GM12878 (cell line): ENCODE measurements around the gene BORCS6. TPM values are rescaled to one million over a fixed set of nuclear protein-coding genes. Genes with fewer than 3 reads are reported as not detected.
A peak's percentile ranks its signal among the peaks of the same experiment; 100 is the strongest.

Experiments
- ATAC-seq: fragments of 200-7000 bp; cut with Tn5 transposase; 3 replicates; pipeline ENCODE4 v1.9.1; 2020; ENCODE audit warnings: mild to moderate bottlenecking, moderate library complexity
- BruUV-seq: library from RNA; stranded (reverse); fragments of 400-500 nt; replicated peaks from 2 replicates; lab custom pipeline; 2021; lab: Mats Ljungman, UMichigan
- CTCF ChIA-PET: fragments of 300-600 bp; sonication (Branson Sonifier 250); formaldehyde crosslinking; extraction: SDS; loops from one replicate; lab custom pipeline; 2021; ENCODE audit warnings: inconsistent platforms; lab: Yijun Ruan, JAX
- POLR2A ChIA-PET: fragments of 350-600 bp; formaldehyde crosslinking; extraction: SDS; loops from one replicate; lab custom pipeline; 2021; ENCODE audit warnings: inconsistent platforms; lab: Charles Lee
- RAD21 ChIA-PET: fragments of 300-600 bp; sonication (Branson Sonifier 250); formaldehyde crosslinking; loops from one replicate; lab custom pipeline; 2023; ENCODE audit warnings: antibody characterized with exemption; ENCODE audit not compliant: unreplicated experiment; lab: Charles Lee
- SMC1A ChIA-PET: fragments of 300-600 bp; sonication (Branson Sonifier 250); formaldehyde crosslinking; loops from one replicate; lab custom pipeline; 2023; ENCODE audit not compliant: unreplicated experiment, uncharacterized antibody; lab: Charles Lee
- DNase-seq: peaks from one replicate; pipeline ENCODE4 v3.0.0-alpha.2; 2011; ENCODE audit warnings: low read depth, low spot score
- FAIRE-seq: peaks from 3 replicates; lab custom pipeline; 2011; peaks lifted over from hg19 to GRCh38; lab: Jason Lieb, UNC
- H2AFZ ChIP-seq: 2 replicates; pipeline ENCODE4 v1.6.0; 2011; ENCODE audit warnings: low read depth, low read length, control low read depth; ENCODE audit not compliant: control insufficient read depth
- H3K27ac ChIP-seq: 2 replicates; pipeline ENCODE4 v1.5.1; 2011; ENCODE audit warnings: control low read depth; ENCODE audit not compliant: control insufficient read depth, insufficient read depth
- H3K27me3 ChIP-seq, 2 experiments: replicated peaks in 1 of 2; 2 replicates each; pipeline versions ENCODE4 v1.6.0 to v1.6.1; 2011; ENCODE audit warnings: low read length in 1 of 2; ENCODE audit not compliant: control insufficient read depth in 2 of 2, insufficient read depth in 2 of 2
- H3K36me3 ChIP-seq, 2 experiments: 2 replicates each; pipeline ENCODE4 v1.5.1; 2011; ENCODE audit warnings: low read length in 1 of 2; ENCODE audit not compliant: control insufficient read depth in 2 of 2, insufficient read depth in 2 of 2
- H3K4me1 ChIP-seq: 2 replicates; pipeline ENCODE4 v1.6.1; 2011; ENCODE audit warnings: mild to moderate bottlenecking, low read length, moderate library complexity, mixed read lengths; ENCODE audit not compliant: control insufficient read depth, insufficient read depth
- H3K4me2 ChIP-seq: 2 replicates; pipeline ENCODE4 v1.6.0; 2011; ENCODE audit warnings: control low read depth; ENCODE audit not compliant: control insufficient read depth, insufficient read depth
- H3K4me3 ChIP-seq: fragments of 200-600 bp; sonication (generic); 2 replicates; pipeline ENCODE4 v1.5.1; 2016
- H3K79me2 ChIP-seq: 2 replicates; pipeline ENCODE4 v1.6.0; 2011; ENCODE audit warnings: low read length; ENCODE audit not compliant: control insufficient read depth, insufficient read depth
- H3K9ac ChIP-seq: 2 replicates; pipeline ENCODE4 v1.8.0; 2011; ENCODE audit warnings: low read length, control low read depth, mixed read lengths; ENCODE audit not compliant: control insufficient read depth, insufficient read depth
- H3K9me3 ChIP-seq: replicated peaks from 3 replicates; pipeline ENCODE4 v1.5.1; 2011; ENCODE audit warnings: mild to moderate bottlenecking, low read length; ENCODE audit not compliant: control insufficient read depth, insufficient read depth
- H4K20me1 ChIP-seq: 2 replicates; pipeline ENCODE4 v1.6.0; 2011; ENCODE audit not compliant: control insufficient read depth, insufficient read depth
- ATF7 ChIP-seq: fragments of 450-650 bp; IDR thresholded peaks from 2 replicates; pipeline ENCODE4 v1.6.1; 2016; ENCODE audit warnings: low read depth, mild to moderate bottlenecking
- BCL11A ChIP-seq: IDR thresholded peaks from 2 replicates; pipeline ENCODE4 v1.6.1; 2011; ENCODE audit warnings: low read depth, low read length
- CHD4 ChIP-seq: fragments of 200-600 bp; sonication (generic); IDR thresholded peaks from 2 replicates; pipeline ENCODE4 v1.6.1; 2016; ENCODE audit warnings: mild to moderate bottlenecking
- CREB1 ChIP-seq: IDR thresholded peaks from 2 replicates; pipeline ENCODE4 v1.6.1; 2012; ENCODE audit warnings: low read depth, mild to moderate bottlenecking, inconsistent platforms
- E4F1 ChIP-seq: fragments of 450-650 bp; IDR thresholded peaks from 2 replicates; pipeline ENCODE4 v1.6.1; 2018; ENCODE audit warnings: borderline replicate concordance, mild to moderate bottlenecking; ENCODE audit not compliant: partially characterized antibody
- ETV6 ChIP-seq, 2 experiments: fragments of 450-650 bp in 1 of 2; IDR thresholded peaks in 1 of 2; conservative IDR thresholded peaks in 1 of 2; 2 replicates each; pipeline ENCODE4 v1.6.1; 2014; ENCODE audit warnings: antibody characterized with exemption in 1 of 2, borderline replicate concordance in 1 of 2, low read depth in 1 of 2, mild to moderate bottlenecking in 1 of 2, moderate library complexity in 1 of 2
- HCFC1 ChIP-seq: fragments of 150-350 bp; IDR thresholded peaks from 2 replicates; pipeline ENCODE4 v1.6.1; 2014; ENCODE audit warnings: low read length
- HSF1 ChIP-seq: fragments of 150-350 bp; IDR thresholded peaks from 2 replicates; pipeline ENCODE4 v1.6.1; 2014; ENCODE audit warnings: mild to moderate bottlenecking, low read depth, low read length
- LARP7 ChIP-seq: fragments of 450-650 bp; IDR thresholded peaks from 2 replicates; pipeline ENCODE4 v1.6.1; 2017; ENCODE audit warnings: mild to moderate bottlenecking
- MAX ChIP-seq: IDR thresholded peaks from 2 replicates; pipeline ENCODE4 v1.6.1; 2012; ENCODE audit warnings: low read depth, low read length, improper control_type of control experiment
- NBN ChIP-seq: fragments of 450-650 bp; IDR thresholded peaks from 2 replicates; pipeline ENCODE4 v1.6.1; 2016
- PKNOX1 ChIP-seq: fragments of 450-650 bp; IDR thresholded peaks from 2 replicates; pipeline ENCODE4 v1.6.1; 2016; ENCODE audit warnings: mild to moderate bottlenecking
- POLR2A ChIP-seq: IDR thresholded peaks from 2 replicates; pipeline ENCODE4 v1.6.1; 2011; ENCODE audit warnings: low read depth, mild to moderate bottlenecking, low read length
- RCOR1 ChIP-seq: conservative IDR thresholded peaks from 2 replicates; pipeline ENCODE4 v1.6.1; 2012; ENCODE audit warnings: low read depth, low read length, improper control_type of control experiment
- RUNX3 ChIP-seq: IDR thresholded peaks from 2 replicates; pipeline ENCODE4 v1.6.1; 2012; ENCODE audit warnings: low read length, inconsistent platforms
- SMAD1 ChIP-seq: fragments of 450-650 bp; IDR thresholded peaks from 2 replicates; pipeline ENCODE4 v1.6.1; 2018; ENCODE audit warnings: mild to moderate bottlenecking, low read depth; ENCODE audit not compliant: partially characterized antibody
- SMARCA5 ChIP-seq: fragments of 450-650 bp; IDR thresholded peaks from 2 replicates; pipeline ENCODE4 v1.6.1; 2017; ENCODE audit warnings: mild to moderate bottlenecking
- USF2 ChIP-seq: IDR thresholded peaks from 2 replicates; pipeline ENCODE4 v1.6.1; 2011; ENCODE audit warnings: low read depth, low read length, improper control_type of control experiment, borderline replicate concordance
- ZBED1 ChIP-seq: IDR thresholded peaks from 2 replicates; pipeline ENCODE4 v1.6.1; 2016; ENCODE audit warnings: borderline replicate concordance
- ZNF384 ChIP-seq: IDR thresholded peaks from 2 replicates; pipeline ENCODE4 v1.6.1; 2012; ENCODE audit warnings: low read depth, mild to moderate bottlenecking, low read length, improper control_type of control experiment, borderline replicate concordance
- WGBS: methylation state at CpG from one replicate; pipeline ENCODE4 v1.1.6; 2016; ENCODE audit warnings: low lambda C conversion rate; ENCODE audit not compliant: insufficient replicate concordance, insufficient coverage; ENCODE audit errors: missing lambda C conversion rate; 5-methylcytosine and 5-hydroxymethylcytosine counted together
- in situ Hi-C: fragments of 300-500 bp; cut with MboI; formaldehyde crosslinking; loops from 9 replicates; pipeline ENCODE4 v1.14.3; 2018; ENCODE audit warnings: mixed read lengths
- intact Hi-C: fragments of 100-400 bp; cut with micrococcal nuclease; formaldehyde crosslinking; loops from one replicate; pipeline ENCODE4 v1.14.2; 2022; ENCODE audit not compliant: unreplicated experiment
- polyA plus RNA-seq, 11 experiments: library from polyadenylated mRNA; depleted of rRNA in 4 of 11; unstranded in 6 of 11; stranded (reverse) in 5 of 11; fragments of >200 nt; fragmentation: Nextera tagmentation in 4 of 11; fragmentation: Illumina TruSeq in 1 of 11; extraction: Ambion mirVana in 4 of 11; extraction: Trizol in 1 of 11; gene quantifications; 1 replicate in 1 of 11; 2 replicates in 10 of 11; pipeline versions ENCODE4 v1.2.1 to v1.2.3, GENCODE V29; 2011 to 2016; ENCODE audit warnings: inconsistent platforms in 2 of 11, missing spikeins in 2 of 11, low read depth in 1 of 11
- total RNA-seq, 4 experiments: library from RNA; depleted of rRNA in 3 of 4; stranded (reverse); fragments of >200 nt in 3 of 4; fragmentation: Illumina TruSeq in 1 of 4; extraction: Trizol in 1 of 4; gene quantifications; 2 replicates each; pipeline versions ENCODE4 v1.2.1 to v1.2.3, GENCODE V29; 2013 to 2021

Gene BORCS6
- total and polyA plus RNA-seq, 10 of the 15 experiments (the other 5 are each of a cell fraction or from before 2014, with no cell fraction given), result 0.37 to 14.1 (median 6.7) TPM

- intact Hi-C loops, result loop anchor here (1.0 kb wide), 1 partner anchor 12 kb away; no protein-coding TSS in a partner anchor
- H3K4me2 ChIP-seq, result peak overlapping the region; percentile 97
- peaks cover 21% of the 10 kb centered on the region for H3K79me2 ChIP-seq
- peaks cover 19% of the 10 kb centered on the region for H3K4me1 ChIP-seq
- H3K36me3 ChIP-seq, result peaks cover 9 to 14% of the 10 kb centered on the region in 2 experiments
- ATAC-seq (no peak; the same call in 1 of the 3 replicates), DNase-seq (no peak), FAIRE-seq (no peak)
- TSS peak; percentile 80 for BruUV-seq
- ChIA-PET CTCF (interaction anchor here (0.6 to 3.4 kb wide), 7 partner anchors 10 to 149 kb away, joined by 3 to 29 read pairs (median 4); no protein-coding TSS in a partner anchor), SMC1A (interaction anchor here (0.9 to 1.8 kb wide), 5 partner anchors 11 to 91 kb away, joined by 3 to 13 read pairs (median 3); partner anchors contain the start of gene HES7), RAD21 (interaction anchor here (0.9 to 1.4 kb wide), 8 partner anchors 11 to 74 kb away, joined by 3 to 6 read pairs (median 4); partner anchors contain the start of gene BORCS6), POLR2A (interaction anchor here (0.7 to 7.5 kb wide), 14 partner anchors 9 to 95 kb away, joined by 3 to 71 read pairs (median 6); partner anchors contain the start of genes BORCS6 and HES7)
- under 1% methylated on average over 22 of the region's 22 CpGs for WGBS
- H3K27me3 ChIP-seq, result no peaks in the 10 kb centered on the region
- peak overlapping the region; percentile 89 for H3K27ac ChIP-seq
- H3K4me3 ChIP-seq, result peak overlapping the region; percentile 89
- H3K9ac ChIP-seq, result peak overlapping the region; percentile 85
- no peaks in the 10 kb centered on the region for H3K9me3 ChIP-seq
- no peaks in the 10 kb centered on the region; the same call in 1 of the 2 replicates for H4K20me1 ChIP-seq
- in situ Hi-C loops, result no loop called here
- no peak overlapping the region; the same call in 1 of the 2 replicates for H2AFZ ChIP-seq
- TF ChIP-seq SMARCA5 (0 out of 2 replicates have a peak, but pooled peaks have one; percentile 7), ZBED1 (no peak), PKNOX1 (no peak), BCL11A (no peak), SMAD1 (no peak), ETV6 (conservative IDR thresholded peaks at IDR 0.05 in 1 of 2, IDR thresholded peaks at IDR 0.05 in 1 of 2; ENCODE audit: borderline replicate concordance in 1 of 2, low read depth in 1 of 2) (no peak), HSF1 (no peak), NBN (0 out of 2 replicates have a peak, but pooled peaks have one; percentile 5), CHD4 (no peak), E4F1 (no peak), HCFC1 (no peak), CREB1 (no peak), POLR2A (no peak), ATF7 (no peak), RCOR1 (no peak), ZNF384 (no peak), MAX (no peak), USF2 (no peak), LARP7 (0 out of 2 replicates have a peak, but pooled peaks have one; percentile 30), RUNX3 (no peak)
Measured at GRCh38 chr17:8151641-8152111, 38.3 kb downstream of the BORCS6 start.
